GM12865 (cell line): ENCODE results near the gene RNF115.
"Not testable (repeated sequence)": the region's sequence is repeated elsewhere in the genome, so short reads cannot be mapped to it uniquely, and the experiment has no call there.

Experiments used
- DNase-seq: peaks from one replicate; pipeline ENCODE4 v3.0.0; 2010; ENCODE audit warnings: low read depth
- H3K4me3 ChIP-seq: 2 replicates; pipeline ENCODE4 v1.5.1; 2011; ENCODE audit warnings: mild to moderate bottlenecking, low read depth, low read length, control low read depth
- CTCF ChIP-seq: IDR thresholded peaks from 2 replicates; pipeline ENCODE4 v1.5.1; 2011; ENCODE audit warnings: low read length, control low read depth, low read depth, inconsistent platforms; ENCODE audit not compliant: insufficient read depth; ENCODE audit errors: missing control alignments

Gene RNF115

GRCh38 chr1:145740269-145740668, 83.6 kb downstream of the RNF115 start:
- TF ChIP-seq CTCF = no peak
- no peak for DNase-seq
- no peak overlapping the region for H3K4me3 ChIP-seq

- no peak for TF ChIP-seq CTCF
- DNase-seq = no peak
- no peak overlapping the region for H3K4me3 ChIP-seq
Measured at GRCh38 chr1:145736191-145736590, 87.7 kb downstream of the RNF115 start.

- H3K4me3 ChIP-seq = no peak overlapping the region
- no peak for DNase-seq
- no peak for TF ChIP-seq CTCF
Measured at GRCh38 chr1:145730900-145731299, 93.0 kb downstream of the RNF115 start.

- no peak for TF ChIP-seq CTCF
- no peak for DNase-seq
- H3K4me3 ChIP-seq = no peak overlapping the region
Measured at GRCh38 chr1:145730467-145730866, 93.4 kb downstream of the RNF115 start.

GRCh38 chr1:145729666-145730436, 94.0 kb downstream of the RNF115 start:
- no peak for DNase-seq
- H3K4me3 ChIP-seq = no peak overlapping the region
- no peak for TF ChIP-seq CTCF

- H3K4me3 ChIP-seq = no peak overlapping the region
- TF ChIP-seq CTCF = no peak
- DNase-seq = no peak
Measured at GRCh38 chr1:145729196-145729595, 94.7 kb downstream of the RNF115 start.

- DNase-seq, H3K4me3 ChIP-seq: not testable (repeated sequence)
Measured at GRCh38 chr1:145726193-145726592, 97.7 kb downstream of the RNF115 start.
